Neuronal stem cell (in vitro differentiated cells): Measurements from ENCODE around the gene NBPF6.

Experiments
- DNase-seq: peaks from one replicate; pipeline ENCODE4 v3.0.0-alpha.2; 2013; ENCODE audit warnings: low spot score
- H2AFZ ChIP-seq: one replicate; pipeline ENCODE4 v1.6.1; 2013; ENCODE audit warnings: mild to moderate bottlenecking, low read length, inconsistent platforms
- H2AK5ac ChIP-seq: 2 replicates; pipeline ENCODE4 v1.6.1; 2013; ENCODE audit warnings: low read depth, mild to moderate bottlenecking, inconsistent platforms, low read length, moderate library complexity, mixed read lengths
- H2BK120ac ChIP-seq: 2 replicates; pipeline ENCODE4 v1.6.1; 2013; ENCODE audit warnings: low read depth, mild to moderate bottlenecking, inconsistent platforms, low read length, moderate library complexity, mixed read lengths
- H2BK12ac ChIP-seq: one replicate; pipeline ENCODE4 v1.6.1; 2013; ENCODE audit warnings: low read length, inconsistent platforms
- H2BK15ac ChIP-seq: 2 replicates; pipeline ENCODE4 v1.6.1; 2013; ENCODE audit warnings: mild to moderate bottlenecking, low read length, inconsistent platforms, mixed read lengths
- H2BK5ac ChIP-seq: one replicate; pipeline ENCODE4 v1.6.1; 2013; ENCODE audit warnings: inconsistent platforms, mild to moderate bottlenecking, low read length, moderate library complexity
- H3K14ac ChIP-seq: one replicate; pipeline ENCODE4 v1.6.1; 2013; ENCODE audit warnings: low read length, inconsistent platforms
- H3K18ac ChIP-seq: 2 replicates; pipeline ENCODE4 v1.6.1; 2013; ENCODE audit warnings: low read length, inconsistent platforms
- H3K23ac ChIP-seq: 2 replicates; pipeline ENCODE4 v1.6.1; 2013; ENCODE audit warnings: low read depth, mild to moderate bottlenecking, mixed read lengths, low read length, inconsistent platforms; ENCODE audit not compliant: poor library complexity
- H3K27ac ChIP-seq: replicated peaks from 3 replicates; pipeline ENCODE4 v1.5.1; 2013; ENCODE audit warnings: low read length, inconsistent platforms
- H3K27me3 ChIP-seq, 3 experiments: 2 replicates each; pipeline ENCODE4 v1.6.1; 2013; ENCODE audit warnings: low read length in 3 of 3, mild to moderate bottlenecking in 2 of 3, inconsistent platforms in 1 of 3, low read depth in 1 of 3, mixed read lengths in 1 of 3, moderate library complexity in 1 of 3; ENCODE audit not compliant: control insufficient read depth in 3 of 3, insufficient read depth in 3 of 3
- H3K36me3 ChIP-seq, 2 donors: replicated peaks in 1 of 2; 2 replicates each; pipeline ENCODE4 v1.6.1; 2013; ENCODE audit warnings: low read length in 2 of 2; ENCODE audit not compliant: control insufficient read depth in 2 of 2, insufficient read depth in 2 of 2
- H3K4ac ChIP-seq: 2 replicates; pipeline ENCODE4 v1.6.1; 2013; ENCODE audit warnings: inconsistent platforms, mild to moderate bottlenecking, low read length, moderate library complexity
- H3K4me1 ChIP-seq, 2 donors: 1 replicate in 1 of 2; 2 replicates in 1 of 2; pipeline ENCODE4 v1.6.1; 2013; ENCODE audit warnings: low read length in 2 of 2, low read depth in 1 of 2; ENCODE audit not compliant: control insufficient read depth in 2 of 2, insufficient read depth in 1 of 2
- H3K4me2 ChIP-seq: one replicate; pipeline ENCODE4 v1.6.1; 2013; ENCODE audit warnings: mild to moderate bottlenecking, low read length, inconsistent platforms; ENCODE audit not compliant: insufficient read depth, poor library complexity, severe bottlenecking
- H3K4me3 ChIP-seq, 2 donors: 2 replicates each; pipeline ENCODE4 v1.5.1; 2013; ENCODE audit warnings: low read length in 2 of 2, mild to moderate bottlenecking in 2 of 2, inconsistent platforms in 1 of 2, moderate library complexity in 1 of 2
- H3K79me1 ChIP-seq: one replicate; pipeline ENCODE4 v1.6.1; 2013; ENCODE audit warnings: low read depth, mild to moderate bottlenecking, inconsistent platforms, low read length, moderate library complexity
- H3K9ac ChIP-seq: one replicate; pipeline ENCODE4 v1.6.1; 2013; ENCODE audit warnings: mild to moderate bottlenecking, low read depth, low read length, inconsistent platforms; ENCODE audit not compliant: poor library complexity
- H3K9me3 ChIP-seq, 2 donors: replicated peaks in 1 of 2; 2 replicates each; pipeline versions ENCODE3 to v1.6.1; 2013; ENCODE audit warnings: low read length in 2 of 2, mild to moderate bottlenecking in 2 of 2, inconsistent platforms in 1 of 2, low read depth in 1 of 2, mixed read lengths in 1 of 2, moderate library complexity in 1 of 2; ENCODE audit not compliant: control insufficient read depth in 2 of 2, insufficient read depth in 1 of 2
- H4K8ac ChIP-seq: one replicate; pipeline ENCODE4 v1.6.1; 2013; ENCODE audit warnings: low read depth, mild to moderate bottlenecking, inconsistent platforms, low read length, moderate library complexity
- H4K91ac ChIP-seq: one replicate; pipeline ENCODE4 v1.6.1; 2013; ENCODE audit warnings: low read length, low read depth, mild to moderate bottlenecking, inconsistent platforms; ENCODE audit not compliant: poor library complexity
- WGBS, 2 donors: extraction: QIAGEN DNeasy Blood & Tissue Kit; methylation state at CpG; one replicate each; pipeline ENCODE4 v1.1.7; 2013; ENCODE audit warnings: missing lambda C conversion rate in 2 of 2, mixed read lengths in 1 of 2; ENCODE audit not compliant: insufficient read length in 2 of 2, insufficient replicate concordance in 1 of 2; ENCODE audit errors: extremely low coverage in 2 of 2; 5-methylcytosine and 5-hydroxymethylcytosine counted together

NBPF6 gene

DNA sequence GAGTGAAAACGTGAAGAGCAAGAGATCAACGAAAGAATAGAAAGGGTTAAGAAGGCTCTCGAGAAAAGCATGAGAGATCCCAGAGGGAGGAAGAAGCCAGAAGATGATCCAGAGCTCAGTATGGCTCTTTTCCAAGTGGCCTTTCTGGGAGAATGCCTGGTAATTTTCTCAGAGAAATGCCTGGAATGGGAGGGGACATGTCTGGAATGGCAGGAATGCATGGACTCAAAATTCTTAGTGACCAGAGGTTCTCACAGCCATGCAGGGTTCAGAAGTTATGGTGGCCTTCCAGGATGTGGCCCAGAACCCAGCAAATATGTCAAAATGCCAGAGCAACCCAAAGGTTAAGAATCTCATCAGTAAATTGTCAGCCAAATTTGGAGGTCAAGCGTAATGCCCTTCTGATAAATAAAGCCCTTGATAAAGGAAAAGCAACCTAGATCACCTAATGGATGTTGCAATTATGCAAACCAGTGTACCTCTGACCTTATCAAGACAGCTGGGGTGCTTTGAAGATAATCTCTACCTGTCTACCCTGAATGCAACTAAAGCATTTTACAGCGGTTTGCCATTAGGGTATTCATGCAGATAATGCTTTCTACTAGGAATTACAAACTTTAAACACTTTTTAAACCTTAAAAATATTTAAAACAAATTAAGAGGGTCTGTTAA is 53.1 kb downstream of the NBPF6 start:
- Histone ChIP-seq H2AK5ac (no peak overlapping the region), H3K18ac (no peak overlapping the region), H3K4me1 (peaks cover 0 to 2% of the 10 kb centered on the region in 2 donors), H3K4me3 (no peak overlapping the region), H3K4me2 (no peak overlapping the region), H2BK120ac (no peak overlapping the region), H2BK5ac (no peak overlapping the region), H4K91ac (no peak overlapping the region), H3K27me3 (no peaks in the 10 kb centered on the region), H3K23ac (no peak overlapping the region), H2BK15ac (no peak overlapping the region), H4K8ac (no peak overlapping the region), H3K36me3 (no peaks in the 10 kb centered on the region), H3K79me1 (no peaks in the 10 kb centered on the region), H3K4ac (no peak overlapping the region), H3K9me3 (no peaks in the 10 kb centered on the region), H3K27ac (peak overlapping the region; percentile 16), H2AFZ (no peak overlapping the region), H3K9ac (no peak overlapping the region), H2BK12ac (no peak overlapping the region), H3K14ac (no peak overlapping the region)
- 100% methylated on average over 2 of the region's 5 CpGs; no CpG with 5 or more reads in 1 of the 2 donors for WGBS, 2 donors
- peak; percentile 5 for DNase-seq

DNA sequence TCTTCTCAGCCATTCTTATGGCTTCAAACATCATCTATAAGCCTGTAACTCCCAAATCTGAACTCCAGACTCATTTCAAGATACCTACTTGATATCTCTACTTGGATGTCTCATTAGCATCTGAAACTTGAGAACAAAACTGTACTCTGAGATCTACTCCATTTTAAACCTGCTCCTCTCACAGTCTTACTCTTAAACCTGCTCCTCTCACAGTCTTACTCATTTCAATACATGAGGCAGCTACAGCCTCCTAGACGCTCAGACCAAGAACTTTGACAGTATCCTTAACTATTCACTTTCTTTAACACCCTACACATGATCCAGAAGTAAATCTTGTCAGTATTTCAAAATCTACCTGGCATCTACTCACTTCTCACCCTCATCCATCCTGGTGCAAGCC is 54.3 kb downstream of the NBPF6 start:
- no peak overlapping the region for H3K4me3 ChIP-seq
- H3K18ac ChIP-seq: no peak overlapping the region
- no peaks in the 10 kb centered on the region for H3K79me1 ChIP-seq
- H3K4me2 ChIP-seq: no peak overlapping the region
- H2AFZ ChIP-seq: no peak overlapping the region
- no peak overlapping the region for H3K23ac ChIP-seq
- H2BK15ac ChIP-seq: no peak overlapping the region
- no peak overlapping the region for H2BK12ac ChIP-seq
- H2AK5ac ChIP-seq: no peak overlapping the region
- no peaks in the 10 kb centered on the region for H3K27me3 ChIP-seq
- no peak for DNase-seq
- no peak overlapping the region for H3K4ac ChIP-seq
- no peak overlapping the region for H3K27ac ChIP-seq
- H2BK5ac ChIP-seq: no peak overlapping the region
- H3K9ac ChIP-seq: no peak overlapping the region
- no peak overlapping the region for H2BK120ac ChIP-seq
- no CpG with 5 or more reads among the region's 1 CpG for WGBS, 2 donors
- H3K14ac ChIP-seq: no peak overlapping the region
- no peaks in the 10 kb centered on the region for H3K9me3 ChIP-seq
- H3K4me1 ChIP-seq: peaks cover 0 to 2% of the 10 kb centered on the region in 2 donors
- no peak overlapping the region for H4K8ac ChIP-seq
- no peak overlapping the region for H4K91ac ChIP-seq
- no peaks in the 10 kb centered on the region for H3K36me3 ChIP-seq

DNA sequence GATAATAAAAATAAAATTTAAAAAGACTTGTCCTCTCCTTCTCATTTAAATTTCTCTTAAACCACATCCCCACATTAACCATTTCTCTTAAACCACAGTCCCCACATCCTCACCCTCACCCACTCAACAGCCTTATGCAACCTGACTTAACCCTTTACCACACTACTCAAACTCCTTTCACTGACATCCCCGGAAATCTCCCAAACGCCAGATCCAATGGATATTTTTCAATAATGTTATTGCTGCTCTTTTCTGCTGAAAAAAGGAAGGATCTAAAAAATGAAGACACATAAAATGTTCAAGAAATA is 55.6 kb downstream of the NBPF6 start:
- no peak overlapping the region for H2BK15ac ChIP-seq
- no peak overlapping the region for H3K18ac ChIP-seq
- no peak overlapping the region for H3K23ac ChIP-seq
- H3K4ac ChIP-seq: no peak overlapping the region
- H2AFZ ChIP-seq: no peak overlapping the region
- H4K91ac ChIP-seq: no peak overlapping the region
- no peak overlapping the region for H3K4me2 ChIP-seq
- 100% methylated on average over 1 of the region's 2 CpGs; no CpG with 5 or more reads in 1 of the 2 donors for WGBS, 2 donors
- no peak overlapping the region for H2BK5ac ChIP-seq
- H3K4me3 ChIP-seq: no peak overlapping the region
- H3K36me3 ChIP-seq: no peaks in the 10 kb centered on the region
- H3K9me3 ChIP-seq: no peaks in the 10 kb centered on the region
- H3K4me1 ChIP-seq: peaks cover 0 to 2% of the 10 kb centered on the region in 2 donors
- H3K9ac ChIP-seq: no peak overlapping the region
- H2AK5ac ChIP-seq: no peak overlapping the region
- H3K14ac ChIP-seq: no peak overlapping the region
- DNase-seq: no peak
- no peaks in the 10 kb centered on the region for H3K27me3 ChIP-seq
- H3K27ac ChIP-seq: no peak overlapping the region
- H3K79me1 ChIP-seq: no peaks in the 10 kb centered on the region
- no peak overlapping the region for H2BK12ac ChIP-seq
- no peak overlapping the region for H2BK120ac ChIP-seq
- H4K8ac ChIP-seq: no peak overlapping the region

DNA sequence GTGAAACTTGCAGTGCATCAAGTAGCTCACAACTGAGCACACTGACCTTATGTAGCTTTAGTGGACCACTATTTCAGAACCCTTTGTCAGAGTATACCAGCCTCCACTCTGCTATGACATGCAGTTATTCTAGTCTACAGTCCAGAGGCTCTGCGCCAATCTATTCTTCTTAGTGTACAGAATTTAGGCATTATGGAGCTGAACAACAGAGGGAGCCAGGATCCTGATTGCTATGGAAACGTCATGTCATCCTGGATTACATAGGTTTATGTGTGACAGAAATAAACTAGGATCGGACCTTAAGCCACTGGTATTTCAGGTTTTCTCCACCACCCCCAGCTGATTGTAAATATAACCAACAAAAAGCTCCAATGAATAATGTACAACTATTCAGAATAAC is 61.6 kb downstream of the NBPF6 start:
- Histone ChIP-seq H3K4ac (no peak overlapping the region), H3K4me2 (no peak overlapping the region), H3K27me3 (no peaks in the 10 kb centered on the region), H2BK5ac (no peak overlapping the region), H3K14ac (no peak overlapping the region), H3K4me1 (no peaks in the 10 kb centered on the region), H3K27ac (no peak overlapping the region), H2AK5ac (no peak overlapping the region), H3K4me3 (no peak overlapping the region), H2AFZ (no peak overlapping the region), H3K18ac (no peak overlapping the region), H3K79me1 (no peaks in the 10 kb centered on the region), H4K91ac (no peak overlapping the region), H3K9ac (no peak overlapping the region), H2BK15ac (no peak overlapping the region), H3K23ac (no peak overlapping the region), H3K9me3 (no peaks in the 10 kb centered on the region), H3K36me3 (no peaks in the 10 kb centered on the region), H2BK12ac (no peak overlapping the region), H2BK120ac (no peak overlapping the region), H4K8ac (no peak overlapping the region)
- no CpG with 5 or more reads among the region's 3 CpGs for WGBS, 2 donors
- no peak for DNase-seq
